ENCODE measurements around the gene SUN3. TPM values are rescaled to one million over a fixed set of nuclear protein-coding genes. Genes with fewer than 3 reads are reported as not detected.
A peak's percentile ranks its signal among the peaks of the same experiment; 100 is the strongest.

The SUN3 gene
- total and polyA plus RNA-seq, 10 of the 15 experiments (the other 5 are each of a cell fraction or from before 2014, with no cell fraction given), result 0.29 to 0.48 TPM; not detected in 8

DNA sequence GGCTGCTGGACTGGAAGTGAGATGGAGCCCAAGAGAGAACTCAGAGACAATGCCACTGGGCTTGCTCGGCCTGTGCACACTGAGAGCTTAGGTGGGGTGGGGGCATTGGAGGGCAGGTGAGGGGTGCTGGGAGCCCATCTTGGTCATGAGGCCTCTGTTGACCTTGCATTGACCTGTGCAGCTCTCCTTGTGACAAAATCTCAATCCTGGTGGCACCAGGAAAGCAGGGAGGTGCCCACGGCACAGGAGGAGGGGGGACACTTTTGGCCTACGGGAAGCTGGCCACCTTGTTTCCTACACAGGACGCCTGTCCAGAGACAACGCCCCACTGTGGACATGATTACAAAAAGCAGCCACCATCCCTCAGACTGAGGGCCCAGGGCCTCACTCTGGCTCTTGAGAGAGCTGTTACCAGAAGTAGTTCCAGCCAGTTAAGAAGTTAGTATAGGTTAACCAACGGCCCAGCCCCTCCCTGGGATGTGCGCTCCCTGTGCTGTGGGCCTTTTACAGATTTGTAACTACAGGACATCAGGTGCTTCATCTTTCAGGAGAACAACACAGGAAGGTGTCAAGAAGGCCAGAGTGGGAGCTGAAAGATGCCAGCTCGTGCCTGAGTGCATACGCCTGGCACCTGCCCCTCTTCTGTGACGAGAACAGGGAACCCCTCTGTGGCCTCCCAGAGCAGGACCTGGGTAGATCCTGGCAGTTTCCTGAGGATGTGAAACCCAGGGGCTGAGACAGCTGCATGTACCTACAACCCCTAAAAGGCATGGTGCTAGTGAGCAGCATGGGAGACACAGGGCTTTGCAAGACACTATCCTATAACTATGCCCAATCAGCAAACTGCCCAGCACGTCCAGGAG, 91.0 kb downstream of the SUN3 start (continued):
- TF ChIP-seq, protein P1, sequence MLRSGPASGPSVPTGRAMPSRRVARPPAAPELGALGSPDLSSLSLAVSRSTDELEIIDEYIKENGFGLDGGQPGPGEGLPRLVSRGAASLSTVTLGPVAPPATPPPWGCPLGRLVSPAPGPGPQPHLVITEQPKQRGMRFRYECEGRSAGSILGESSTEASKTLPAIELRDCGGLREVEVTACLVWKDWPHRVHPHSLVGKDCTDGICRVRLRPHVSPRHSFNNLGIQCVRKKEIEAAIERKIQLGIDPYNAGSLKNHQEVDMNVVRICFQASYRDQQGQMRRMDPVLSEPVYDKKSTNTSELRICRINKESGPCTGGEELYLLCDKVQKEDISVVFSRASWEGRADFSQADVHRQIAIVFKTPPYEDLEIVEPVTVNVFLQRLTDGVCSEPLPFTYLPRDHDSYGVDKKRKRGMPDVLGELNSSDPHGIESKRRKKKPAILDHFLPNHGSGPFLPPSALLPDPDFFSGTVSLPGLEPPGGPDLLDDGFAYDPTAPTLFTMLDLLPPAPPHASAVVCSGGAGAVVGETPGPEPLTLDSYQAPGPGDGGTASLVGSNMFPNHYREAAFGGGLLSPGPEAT (IDR thresholded peaks at IDR 0.05; ENCODE audit: low read depth), result no peak
- TF ChIP-seq SUZ12 (IDR thresholded peaks at IDR 0.05; ENCODE audit: unreplicated experiment) (no peak), ASH2L (IDR thresholded peaks at IDR 0.05; ENCODE audit: borderline replicate concordance, low read depth) (no peak), EED (IDR thresholded peaks at IDR 0.05; ENCODE audit: low read depth) (peak; percentile 88), CREB1 (IDR thresholded peaks at IDR 0.05; ENCODE audit: low read depth) (0 out of 2 replicates have a peak, but pooled peaks have one; percentile 43), ZNF207 (IDR thresholded peaks at IDR 0.05; ENCODE audit: borderline replicate concordance) (no peak), NFIC (IDR thresholded peaks at IDR 0.05; ENCODE audit: low read depth, low read length) (peak; percentile 51; the same call in 1 of the 2 replicates), RUNX3 (IDR thresholded peaks at IDR 0.05; ENCODE audit: low read length) (peak; percentile 83), IRF4 (IDR thresholded peaks at IDR 0.05; ENCODE audit: low read depth, low read length) (peak; percentile 71), CREM (IDR thresholded peaks at IDR 0.05; ENCODE audit: low read depth) (peak; percentile 86), TCF3 (IDR thresholded peaks at IDR 0.05; ENCODE audit: borderline replicate concordance, insufficient read depth, low read depth, low read length) (peak; percentile 92), ZNF217 (IDR thresholded peaks at IDR 0.05) (0 out of 2 replicates have a peak, but pooled peaks have one; percentile 1), BHLHE40 (IDR thresholded peaks at IDR 0.05; ENCODE audit: borderline replicate concordance in 1 of 2, low read depth in 2 of 2, low read length in 1 of 2) (peak; percentile 74 to 76), BCL11A (IDR thresholded peaks at IDR 0.05; ENCODE audit: low read depth, low read length) (peak; percentile 83; the same call in 1 of the 2 replicates), IKZF2 (IDR thresholded peaks at IDR 0.05) (peak; percentile 31 to 46; a peak in 2 of 4 replicates), SPI1 (IDR thresholded peaks at IDR 0.05; ENCODE audit: borderline replicate concordance, insufficient read depth, low read depth, low read length) (peak; percentile 90), SREBF1 (IDR thresholded peaks at IDR 0.05; ENCODE audit: low read length) (no peak), PAX5 (IDR thresholded peaks at IDR 0.05; ENCODE audit: borderline replicate concordance, low read depth, low read length) (peak; percentile 80; the same call in 1 of the 2 replicates), JUNB (IDR thresholded peaks at IDR 0.05) (peak; percentile 42), SRF (IDR thresholded peaks at IDR 0.05; ENCODE audit: low read depth in 2 of 2, low read length in 2 of 2) (peak; percentile 38 to 83; a peak in 3 of 4 replicates), TAF1 (IDR thresholded peaks at IDR 0.05; ENCODE audit: borderline replicate concordance, low read depth, low read length) (no peak), BRCA1 (IDR thresholded peaks at IDR 0.05; ENCODE audit: low read depth, low read length) (no peak), ETV6 (conservative IDR thresholded peaks at IDR 0.05 in 1 of 2, IDR thresholded peaks at IDR 0.05 in 1 of 2; ENCODE audit: borderline replicate concordance in 1 of 2, low read depth in 1 of 2) (peak in 1 of 2 experiments; percentile 70; a peak in 2 of 4 replicates)
- TF ChIP-seq, protein P2, sequence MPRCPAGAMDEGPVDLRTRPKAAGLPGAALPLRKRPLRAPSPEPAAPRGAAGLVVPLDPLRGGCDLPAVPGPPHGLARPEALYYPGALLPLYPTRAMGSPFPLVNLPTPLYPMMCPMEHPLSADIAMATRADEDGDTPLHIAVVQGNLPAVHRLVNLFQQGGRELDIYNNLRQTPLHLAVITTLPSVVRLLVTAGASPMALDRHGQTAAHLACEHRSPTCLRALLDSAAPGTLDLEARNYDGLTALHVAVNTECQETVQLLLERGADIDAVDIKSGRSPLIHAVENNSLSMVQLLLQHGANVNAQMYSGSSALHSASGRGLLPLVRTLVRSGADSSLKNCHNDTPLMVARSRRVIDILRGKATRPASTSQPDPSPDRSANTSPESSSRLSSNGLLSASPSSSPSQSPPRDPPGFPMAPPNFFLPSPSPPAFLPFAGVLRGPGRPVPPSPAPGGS (IDR thresholded peaks at IDR 0.05; ENCODE audit: borderline replicate concordance, insufficient read depth, low read depth, low read length, poor library complexity, severe bottlenecking), result peak; percentile 35
- TF ChIP-seq, protein P3, sequence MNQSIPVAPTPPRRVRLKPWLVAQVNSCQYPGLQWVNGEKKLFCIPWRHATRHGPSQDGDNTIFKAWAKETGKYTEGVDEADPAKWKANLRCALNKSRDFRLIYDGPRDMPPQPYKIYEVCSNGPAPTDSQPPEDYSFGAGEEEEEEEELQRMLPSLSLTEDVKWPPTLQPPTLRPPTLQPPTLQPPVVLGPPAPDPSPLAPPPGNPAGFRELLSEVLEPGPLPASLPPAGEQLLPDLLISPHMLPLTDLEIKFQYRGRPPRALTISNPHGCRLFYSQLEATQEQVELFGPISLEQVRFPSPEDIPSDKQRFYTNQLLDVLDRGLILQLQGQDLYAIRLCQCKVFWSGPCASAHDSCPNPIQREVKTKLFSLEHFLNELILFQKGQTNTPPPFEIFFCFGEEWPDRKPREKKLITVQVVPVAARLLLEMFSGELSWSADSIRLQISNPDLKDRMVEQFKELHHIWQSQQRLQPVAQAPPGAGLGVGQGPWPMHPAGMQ (IDR thresholded peaks at IDR 0.05; ENCODE audit: borderline replicate concordance), result no peak
- TF ChIP-seq, protein P4, sequence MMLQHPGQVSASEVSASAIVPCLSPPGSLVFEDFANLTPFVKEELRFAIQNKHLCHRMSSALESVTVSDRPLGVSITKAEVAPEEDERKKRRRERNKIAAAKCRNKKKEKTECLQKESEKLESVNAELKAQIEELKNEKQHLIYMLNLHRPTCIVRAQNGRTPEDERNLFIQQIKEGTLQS (IDR thresholded peaks at IDR 0.05; ENCODE audit: borderline replicate concordance, extremely low read depth, low read depth, low read length), result no peak

Measured in GM12878 (cell line).